ENCODE data around the gene DUSP10.

Gene DUSP10

GRCh38 chr1:221727146-221728036 lies 14.5 kb downstream of the DUSP10 start:
- DNase-seq, result no peak
- no peak for TF ChIP-seq CTCF (IDR thresholded peaks at IDR 0.05)
- Mint-ChIP-seq H3K4me3 (no peak overlapping the region), H3K36me3 (ENCODE audit: low read depth) (peaks cover 11% of the 10 kb centered on the region), H3K27ac (no peak overlapping the region), H3K9me3 (peaks cover 21% of the 10 kb centered on the region), H3K4me1 (peaks cover 19% of the 10 kb centered on the region), H3K27me3 (ENCODE audit: low read depth, poor library complexity) (peaks cover 5% of the 10 kb centered on the region)

GRCh38 chr1:221725735-221726672 lies 15.9 kb downstream of the DUSP10 start:
- DNase-seq, result no peak
- Mint-ChIP-seq H3K9me3 (peaks cover 23% of the 10 kb centered on the region), H3K4me3 (no peak overlapping the region), H3K27ac (no peak overlapping the region), H3K27me3 (ENCODE audit: low read depth, poor library complexity) (peaks cover 5% of the 10 kb centered on the region), H3K4me1 (peaks cover 19% of the 10 kb centered on the region), H3K36me3 (ENCODE audit: low read depth) (peaks cover 13% of the 10 kb centered on the region)
- no peak for TF ChIP-seq CTCF (IDR thresholded peaks at IDR 0.05)

GRCh38 chr1:221724931-221725605 lies 16.8 kb downstream of the DUSP10 start:
- H3K36me3 Mint-ChIP-seq (ENCODE audit: low read depth), result peaks cover 13% of the 10 kb centered on the region
- peaks cover 3% of the 10 kb centered on the region for H3K27me3 Mint-ChIP-seq (ENCODE audit: low read depth, poor library complexity)
- DNase-seq, result no peak
- no peak overlapping the region for H3K4me3 Mint-ChIP-seq
- no peak overlapping the region for H3K27ac Mint-ChIP-seq
- H3K9me3 Mint-ChIP-seq, result peaks cover 23% of the 10 kb centered on the region
- peaks cover 11% of the 10 kb centered on the region for H3K4me1 Mint-ChIP-seq
- no peak for TF ChIP-seq CTCF (IDR thresholded peaks at IDR 0.05)

GRCh38 chr1:221723848-221724236 lies 18.0 kb downstream of the DUSP10 start:
- no peak overlapping the region for H3K4me3 Mint-ChIP-seq
- H3K27ac Mint-ChIP-seq, result no peak overlapping the region
- peaks cover 13% of the 10 kb centered on the region for H3K36me3 Mint-ChIP-seq (ENCODE audit: low read depth)
- no peaks in the 10 kb centered on the region for H3K27me3 Mint-ChIP-seq (ENCODE audit: low read depth, poor library complexity)
- peaks cover 23% of the 10 kb centered on the region for H3K9me3 Mint-ChIP-seq
- DNase-seq, result no peak
- peaks cover 12% of the 10 kb centered on the region for H3K4me1 Mint-ChIP-seq
- no peak for TF ChIP-seq CTCF (IDR thresholded peaks at IDR 0.05)

- H3K36me3 Mint-ChIP-seq (ENCODE audit: low read depth), result peaks cover 13% of the 10 kb centered on the region
- H3K4me3 Mint-ChIP-seq, result no peak overlapping the region
- H3K9me3 Mint-ChIP-seq, result peaks cover 23% of the 10 kb centered on the region
- DNase-seq, result no peak
- no peak overlapping the region for H3K27ac Mint-ChIP-seq
- H3K4me1 Mint-ChIP-seq, result peaks cover 18% of the 10 kb centered on the region
- H3K27me3 Mint-ChIP-seq (ENCODE audit: low read depth, poor library complexity), result no peaks in the 10 kb centered on the region
- TF ChIP-seq CTCF (IDR thresholded peaks at IDR 0.05), result no peak
Measured at GRCh38 chr1:221723018-221723847, 18.7 kb downstream of the DUSP10 start.
